SK-N-SH (cell line): ENCODE data around the gene CSRNP3. TPM values are rescaled to one million over a fixed set of nuclear protein-coding genes. Genes with fewer than 3 reads are reported as not detected.

ENCODE experiments used
- CTCF ChIA-PET: fragments of 300-600, 350-600 bp; formaldehyde crosslinking; extraction: SDS; loops from one replicate; lab custom pipeline; 2021; lab: Yijun Ruan, JAX
- POLR2A ChIA-PET: fragments of 350-600 bp; sonication (Branson Sonifier 250); formaldehyde crosslinking; extraction: SDS; loops from one replicate; lab custom pipeline; 2020; ENCODE audit warnings: antibody characterized with exemption, inconsistent platforms; lab: Yijun Ruan, JAX
- DNase-seq: peaks from one replicate; pipeline ENCODE4 v3.0.0; 2012
- H2AFZ ChIP-seq: fragments of 200-600 bp; sonication (generic); 2 replicates; pipeline ENCODE4 v1.8.1; 2016; ENCODE audit warnings: antibody characterized with exemption, mild to moderate bottlenecking, low read depth
- H3F3A ChIP-seq: fragments of 200-600 bp; sonication (generic); replicated peaks from 2 replicates; pipeline ENCODE3; 2016; ENCODE audit warnings: antibody characterized with exemption, mild to moderate bottlenecking; ENCODE audit not compliant: insufficient read depth
- H3K27ac ChIP-seq, 2 experiments: fragments of 200-500 bp in 1 of 2; fragments of 200-600 bp in 1 of 2; sonication (Bioruptor generic) in 1 of 2; sonication (generic), shearing (Covaris generic) in 1 of 2; 2 replicates each; pipeline versions ENCODE4 v1.5.1 to v1.6.1; 2014 to 2016; ENCODE audit warnings: low read depth in 2 of 2, inconsistent platforms in 1 of 2, low read length in 1 of 2, mild to moderate bottlenecking in 1 of 2, mixed read lengths in 1 of 2
- H3K27me3 ChIP-seq: fragments of 200-600 bp; sonication (generic), shearing (Covaris generic); 2 replicates; pipeline ENCODE4 v1.6.1; 2016; ENCODE audit warnings: mixed run types; ENCODE audit not compliant: insufficient read depth
- H3K36me3 ChIP-seq, 2 experiments: fragments of 200-500 bp in 1 of 2; fragments of 200-600 bp in 1 of 2; sonication (Bioruptor generic) in 1 of 2; sonication (generic) in 1 of 2; replicated peaks in 1 of 2; 2 replicates each; pipeline versions ENCODE3 to v1.5.1; 2014 to 2016; ENCODE audit warnings: low read length in 1 of 2, mild to moderate bottlenecking in 1 of 2; ENCODE audit not compliant: insufficient read depth in 2 of 2, control insufficient read depth in 1 of 2
- H3K4me1 ChIP-seq, 2 experiments: fragments of 200-500 bp in 1 of 2; fragments of 200-600 bp in 1 of 2; sonication (Bioruptor generic) in 1 of 2; sonication (generic), shearing (Covaris generic) in 1 of 2; 2 replicates each; pipeline versions ENCODE4 v1.5.1 to v1.6.1; 2014 to 2016; ENCODE audit warnings: low read depth in 1 of 2, low read length in 1 of 2, mixed run types in 1 of 2; ENCODE audit not compliant: insufficient read depth in 2 of 2, control insufficient read depth in 1 of 2
- H3K4me2 ChIP-seq: fragments of 200-600 bp; sonication (generic), shearing (Covaris generic); 2 replicates; pipeline ENCODE4 v1.6.1; 2017; ENCODE audit warnings: mixed run types
- H3K4me3 ChIP-seq, 2 experiments: fragments of 200-500 bp in 1 of 2; fragments of 200-600 bp in 1 of 2; sonication (Bioruptor generic) in 1 of 2; sonication (generic), shearing (Covaris generic) in 1 of 2; 2 replicates each; pipeline versions ENCODE4 v1.5.1 to v1.8.1; 2014 to 2016; ENCODE audit warnings: low read depth in 2 of 2, inconsistent platforms in 1 of 2, low read length in 1 of 2, mild to moderate bottlenecking in 1 of 2, mixed read lengths in 1 of 2, moderate library complexity in 1 of 2
- H3K79me2 ChIP-seq: fragments of 200-600 bp; sonication (generic); 2 replicates; pipeline ENCODE4 v1.8.1; 2017; ENCODE audit warnings: mild to moderate bottlenecking; ENCODE audit not compliant: insufficient read depth
- H3K9ac ChIP-seq: fragments of 200-600 bp; sonication (generic); 2 replicates; pipeline ENCODE4 v1.6.1; 2017; ENCODE audit warnings: mixed run types
- H3K9me2 ChIP-seq: fragments of 200-600 bp; sonication (generic); 2 replicates; pipeline ENCODE4 v1.6.1; 2017; ENCODE audit warnings: mixed run types
- H3K9me3 ChIP-seq: fragments of 200-600 bp; sonication (generic); 2 replicates; pipeline ENCODE4 v1.6.1; 2017; ENCODE audit warnings: mixed run types, mild to moderate bottlenecking, moderate library complexity
- H4K20me1 ChIP-seq: fragments of 200-600 bp; sonication (generic); 2 replicates; pipeline ENCODE4 v1.6.1; 2017; ENCODE audit warnings: mild to moderate bottlenecking, mixed run types; ENCODE audit not compliant: insufficient read depth
- CHD2 ChIP-seq: fragments of 150-350 bp; IDR thresholded peaks from 2 replicates; pipeline ENCODE4 v1.6.1; 2018; ENCODE audit warnings: low read length; ENCODE audit not compliant: partially characterized antibody
- EP300 ChIP-seq, 2 experiments: IDR thresholded peaks; 2 replicates each; pipeline versions ENCODE4 v1.4.0 to v1.6.1; 2012; ENCODE audit warnings: borderline replicate concordance in 1 of 2, low read depth in 1 of 2, low read length in 1 of 2
- EZH2phosphoT487 ChIP-seq: fragments of 200-600 bp; sonication (generic); IDR thresholded peaks from 2 replicates; pipeline ENCODE4 v1.6.1; 2017; ENCODE audit warnings: low read depth, mixed run types, mild to moderate bottlenecking, antibody characterized with exemption, moderate library complexity, borderline replicate concordance
- FOXJ3 ChIP-seq: sonication (generic); formaldehyde crosslinking; IDR thresholded peaks from 2 replicates; pipeline ENCODE4 v1.5.1; 2020; ENCODE audit warnings: mild to moderate bottlenecking, missing genetic modification reagents
- FOXM1 ChIP-seq: IDR thresholded peaks from 2 replicates; pipeline ENCODE4 v1.4.0; 2012; ENCODE audit warnings: low read depth, mild to moderate bottlenecking
- GATA2 ChIP-seq: sonication (generic); formaldehyde crosslinking; IDR thresholded peaks from 2 replicates; pipeline ENCODE4 v1.5.0; 2020; ENCODE audit warnings: mild to moderate bottlenecking, missing genetic modification reagents
- MEF2A ChIP-seq: IDR thresholded peaks from 2 replicates; pipeline ENCODE4 v1.4.0; 2012; ENCODE audit warnings: low read depth, borderline replicate concordance
- POLR2AphosphoS5 ChIP-seq: IDR thresholded peaks from 2 replicates; pipeline ENCODE4 v1.6.1; 2012; ENCODE audit warnings: low read depth, low read length
- RCOR1 ChIP-seq: fragments of 150-350 bp; IDR thresholded peaks from 2 replicates; pipeline ENCODE4 v1.6.1; 2017; ENCODE audit warnings: antibody characterized with exemption, low read length
- RFX5 ChIP-seq: IDR thresholded peaks from 2 replicates; pipeline ENCODE4 v1.6.1; 2012; ENCODE audit warnings: mild to moderate bottlenecking, improper control_type of control experiment, low read length
- SMC3 ChIP-seq: IDR thresholded peaks from 2 replicates; pipeline ENCODE4 v1.6.1; 2012; ENCODE audit warnings: low read depth, low read length, improper control_type of control experiment
- TAF1 ChIP-seq: IDR thresholded peaks from 2 replicates; pipeline ENCODE4 v1.6.1; 2012; ENCODE audit warnings: low read depth, mild to moderate bottlenecking, low read length, moderate library complexity, borderline replicate concordance
- TCF12 ChIP-seq: IDR thresholded peaks from 2 replicates; pipeline ENCODE4 v1.4.0; 2012
- TEAD4 ChIP-seq: IDR thresholded peaks from 2 replicates; pipeline ENCODE4 v1.4.0; 2012; ENCODE audit warnings: mild to moderate bottlenecking, borderline replicate concordance; ENCODE audit not compliant: insufficient read depth
- YY1 ChIP-seq: IDR thresholded peaks from 2 replicates; pipeline ENCODE4 v1.4.0; 2012; ENCODE audit warnings: low read depth, mild to moderate bottlenecking
- WGBS: methylation state at CpG from one replicate; pipeline ENCODE4 v1.1.6; 2017; ENCODE audit warnings: low lambda C conversion rate; 5-methylcytosine and 5-hydroxymethylcytosine counted together
- polyA plus RNA-seq, 3 experiments: library from polyadenylated mRNA; depleted of rRNA; stranded (reverse); fragments of >200 nt; gene quantifications; 2 replicates each; pipeline ENCODE4 v1.2.3, GENCODE V29; 2012
- TF ChIP-seq, protein P1 (sequence below): fragments of 150-350 bp; IDR thresholded peaks from 2 replicates; pipeline ENCODE4 v1.6.1; 2017; ENCODE audit warnings: antibody characterized with exemption, low read length, low read depth, borderline replicate concordance
- TF ChIP-seq, protein P2 (sequence below): IDR thresholded peaks from 2 replicates; pipeline ENCODE4 v1.4.0; 2012; ENCODE audit warnings: low read depth, borderline replicate concordance
- TF ChIP-seq, protein P3 (sequence below): IDR thresholded peaks from 2 replicates; pipeline ENCODE4; 2012

CSRNP3 gene
- polyA plus RNA-seq, 1 of the 3 experiments (the other 2 are of a cell fraction): 1.0 TPM

DNA sequence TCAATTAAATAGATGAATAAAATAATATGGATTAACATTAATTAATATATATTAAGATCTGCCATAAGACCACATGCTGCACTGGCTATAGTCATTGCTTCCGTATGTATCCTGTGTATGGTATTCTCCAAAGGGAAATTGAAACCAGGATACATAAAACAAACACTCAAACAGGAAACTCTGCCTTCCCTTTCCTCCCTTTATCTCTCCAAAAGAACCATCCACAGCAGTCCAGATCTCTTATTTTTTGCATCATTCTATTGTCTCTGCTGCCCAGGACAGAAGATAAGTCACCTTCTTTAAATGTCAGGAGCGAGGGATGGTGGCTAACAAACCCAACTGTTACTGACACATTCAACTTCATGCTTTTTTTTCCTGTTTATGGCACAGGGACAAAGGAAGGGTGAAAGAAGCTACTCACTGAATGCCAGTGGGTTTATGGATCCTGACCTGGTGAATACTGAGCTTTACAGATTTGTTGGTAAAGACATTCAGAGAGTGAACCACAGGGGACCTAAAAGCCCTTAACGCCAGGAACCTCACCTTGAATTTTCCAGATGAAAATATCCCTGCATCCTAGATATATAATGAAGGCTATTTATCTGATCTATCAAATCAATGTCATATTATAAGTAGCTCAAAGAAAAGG, 67.5 kb downstream of the CSRNP3 start:
- Histone ChIP-seq H3K79me2 (no peaks in the 10 kb centered on the region), H3F3A (no peaks in the 10 kb centered on the region), H3K9ac (no peak overlapping the region), H3K36me3 (peaks cover 0 to 5% of the 10 kb centered on the region in 2 experiments), H3K4me2 (no peak overlapping the region), H3K9me2 (no peaks in the 10 kb centered on the region)
- CTCF ChIA-PET: interaction anchor here (0.9 to 1.0 kb wide), 2 partner anchors 11 to 161 kb away, joined by 3 read pairs; no protein-coding TSS in a partner anchor
- no peak for TF ChIP-seq TCF12
- TF ChIP-seq, protein P1, sequence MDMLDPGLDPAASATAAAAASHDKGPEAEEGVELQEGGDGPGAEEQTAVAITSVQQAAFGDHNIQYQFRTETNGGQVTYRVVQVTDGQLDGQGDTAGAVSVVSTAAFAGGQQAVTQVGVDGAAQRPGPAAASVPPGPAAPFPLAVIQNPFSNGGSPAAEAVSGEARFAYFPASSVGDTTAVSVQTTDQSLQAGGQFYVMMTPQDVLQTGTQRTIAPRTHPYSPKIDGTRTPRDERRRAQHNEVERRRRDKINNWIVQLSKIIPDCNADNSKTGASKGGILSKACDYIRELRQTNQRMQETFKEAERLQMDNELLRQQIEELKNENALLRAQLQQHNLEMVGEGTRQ: no peak
- TF ChIP-seq, protein P2, sequence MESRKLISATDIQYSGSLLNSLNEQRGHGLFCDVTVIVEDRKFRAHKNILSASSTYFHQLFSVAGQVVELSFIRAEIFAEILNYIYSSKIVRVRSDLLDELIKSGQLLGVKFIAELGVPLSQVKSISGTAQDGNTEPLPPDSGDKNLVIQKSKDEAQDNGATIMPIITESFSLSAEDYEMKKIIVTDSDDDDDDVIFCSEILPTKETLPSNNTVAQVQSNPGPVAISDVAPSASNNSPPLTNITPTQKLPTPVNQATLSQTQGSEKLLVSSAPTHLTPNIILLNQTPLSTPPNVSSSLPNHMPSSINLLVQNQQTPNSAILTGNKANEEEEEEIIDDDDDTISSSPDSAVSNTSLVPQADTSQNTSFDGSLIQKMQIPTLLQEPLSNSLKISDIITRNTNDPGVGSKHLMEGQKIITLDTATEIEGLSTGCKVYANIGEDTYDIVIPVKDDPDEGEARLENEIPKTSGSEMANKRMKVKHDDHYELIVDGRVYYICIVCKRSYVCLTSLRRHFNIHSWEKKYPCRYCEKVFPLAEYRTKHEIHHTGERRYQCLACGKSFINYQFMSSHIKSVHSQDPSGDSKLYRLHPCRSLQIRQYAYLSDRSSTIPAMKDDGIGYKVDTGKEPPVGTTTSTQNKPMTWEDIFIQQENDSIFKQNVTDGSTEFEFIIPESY: no peak
- TF ChIP-seq EZH2phosphoT487: no peak
- no peak for TF ChIP-seq FOXM1
- no peak for TF ChIP-seq MEF2A
- TF ChIP-seq, protein P3, sequence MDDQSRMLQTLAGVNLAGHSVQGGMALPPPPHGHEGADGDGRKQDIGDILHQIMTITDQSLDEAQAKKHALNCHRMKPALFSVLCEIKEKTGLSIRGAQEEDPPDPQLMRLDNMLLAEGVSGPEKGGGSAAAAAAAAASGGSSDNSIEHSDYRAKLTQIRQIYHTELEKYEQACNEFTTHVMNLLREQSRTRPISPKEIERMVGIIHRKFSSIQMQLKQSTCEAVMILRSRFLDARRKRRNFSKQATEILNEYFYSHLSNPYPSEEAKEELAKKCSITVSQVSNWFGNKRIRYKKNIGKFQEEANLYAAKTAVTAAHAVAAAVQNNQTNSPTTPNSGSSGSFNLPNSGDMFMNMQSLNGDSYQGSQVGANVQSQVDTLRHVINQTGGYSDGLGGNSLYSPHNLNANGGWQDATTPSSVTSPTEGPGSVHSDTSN: no peak
- TF ChIP-seq POLR2AphosphoS5: no peak
- TF ChIP-seq SMC3: no peak
- no peak for TF ChIP-seq GATA2 (CRISPR knock-in tag)
- TF ChIP-seq EP300 (IDR thresholded peaks at IDR 0.05; ENCODE audit: borderline replicate concordance in 1 of 2, low read depth in 1 of 2, low read length in 1 of 2): no peak
- TF ChIP-seq FOXJ3 (CRISPR knock-in tag): no peak
- TF ChIP-seq TAF1: no peak
- no peak for TF ChIP-seq CHD2
- TF ChIP-seq YY1: no peak
- no peak for TF ChIP-seq RFX5
- TF ChIP-seq TEAD4: no peak
- no peak for TF ChIP-seq RCOR1
- TF ChIP-seq, all 33 proteins: peak for 0
- Histone ChIP-seq H3K27me3 (no peaks in the 10 kb centered on the region), H3K9me3 (no peaks in the 10 kb centered on the region), H2AFZ (no peak overlapping the region), H3K4me3 (no peak overlapping the region), H3K4me1 (peaks cover 0 to 3% of the 10 kb centered on the region in 2 experiments; a peak in 3 of 4 replicates), H3K27ac (peak overlapping the region in 1 of 2 experiments; percentile 73; a peak in 2 of 4 replicates), H4K20me1 (no peaks in the 10 kb centered on the region)
- peak; percentile 11 for DNase-seq
- POLR2A ChIA-PET: no interaction called here
- WGBS: 53% methylated on average over 3 of the region's 3 CpGs
